WERI-Rb-1 (cell line): ENCODE measurements around the gene EIF4E1B.

Experiments used
- DNase-seq: peaks from one replicate; pipeline ENCODE4 v3.0.0-alpha.2; 2020
- H3K27ac ChIP-seq: fragments of 250-450 bp; sonication (Bioruptor Pico); 2 replicates; pipeline ENCODE4 v1.5.1; 2020; ENCODE audit warnings: mild to moderate bottlenecking, moderate library complexity
- H3K27me3 ChIP-seq: fragments of 250-450 bp; sonication (Bioruptor Pico); 2 replicates; pipeline ENCODE4 v1.5.1; 2021; ENCODE audit warnings: mild to moderate bottlenecking, low read depth, moderate library complexity; ENCODE audit not compliant: insufficient read depth, severe bottlenecking
- H3K36me3 ChIP-seq: fragments of 250-450 bp; sonication (Bioruptor Pico); 2 replicates; pipeline ENCODE4 v1.5.1; 2020; ENCODE audit warnings: mild to moderate bottlenecking, moderate library complexity
- H3K4me3 ChIP-seq: 2 replicates; pipeline ENCODE4 v1.5.1; 2011; ENCODE audit warnings: low read depth, mild to moderate bottlenecking, control low read depth, low read length
- H3K9me3 ChIP-seq: fragments of 250-450 bp; sonication (Bioruptor Pico); 2 replicates; pipeline ENCODE4 v1.5.1; 2021; ENCODE audit warnings: mild to moderate bottlenecking, moderate library complexity; ENCODE audit not compliant: severe bottlenecking
- CTCF ChIP-seq: IDR thresholded peaks from 2 replicates; pipeline ENCODE4 v1.5.1; 2011; ENCODE audit warnings: low read depth, mild to moderate bottlenecking, control low read depth, inconsistent platforms, low read length

Gene EIF4E1B

GRCh38 chr5:176647030-176647842 lies 16.8 kb downstream of the EIF4E1B start, which contains the start of gene TSPAN17:
TSPAN17 (plus strand) TSS chr5:176647484; CDS start chr5:176647616, 132 bp downstream.
- Histone ChIP-seq H3K4me3 (peak within 1 kb of the TSS; percentile 65), H3K27me3 (no peaks in the 10 kb centered on the region), H3K9me3 (no peaks in the 10 kb centered on the region), H3K36me3 (peaks cover 1% of the 10 kb centered on the region; the same call in 1 of the 2 replicates), H3K27ac (peak within 1 kb of the TSS; percentile 94)
- peak; percentile 39; the same call in 1 of the 2 replicates for TF ChIP-seq CTCF
- DNase-seq, result peak; percentile 100

- Histone ChIP-seq H3K27me3 (no peaks in the 10 kb centered on the region), H3K9me3 (no peaks in the 10 kb centered on the region), H3K36me3 (peaks cover 6% of the 10 kb centered on the region), H3K27ac (peak overlapping the region; percentile 83), H3K4me3 (peak overlapping the region; percentile 65)
- no peak for TF ChIP-seq CTCF
- DNase-seq, result peak; percentile 57
These were observed 17.5 kb downstream of the EIF4E1B start for GRCh38 chr5:176647843-176648473.

GRCh38 chr5:176648474-176649194 lies 18.2 kb downstream of the EIF4E1B start:
- H3K27me3 ChIP-seq, result no peaks in the 10 kb centered on the region
- H3K4me3 ChIP-seq, result peak overlapping the region; percentile 65; the same call in 1 of the 2 replicates
- H3K36me3 ChIP-seq, result peaks cover 11% of the 10 kb centered on the region
- no peak for DNase-seq
- no peak for TF ChIP-seq CTCF
- H3K27ac ChIP-seq, result no peak overlapping the region
- no peaks in the 10 kb centered on the region for H3K9me3 ChIP-seq

- Histone ChIP-seq H3K27me3 (no peaks in the 10 kb centered on the region), H3K27ac (no peak overlapping the region), H3K36me3 (peaks cover 11% of the 10 kb centered on the region), H3K4me3 (no peak overlapping the region), H3K9me3 (no peaks in the 10 kb centered on the region)
- no peak for TF ChIP-seq CTCF
- no peak for DNase-seq
These were observed 19.9 kb downstream of the EIF4E1B start for GRCh38 chr5:176650354-176650884.

GRCh38 chr5:176651472-176651980 lies 21.1 kb downstream of the EIF4E1B start:
- no peak for DNase-seq
- H3K27ac ChIP-seq, result no peak overlapping the region
- no peak for TF ChIP-seq CTCF
- peaks cover 11% of the 10 kb centered on the region for H3K36me3 ChIP-seq
- H3K9me3 ChIP-seq, result no peaks in the 10 kb centered on the region
- H3K4me3 ChIP-seq, result no peak overlapping the region
- H3K27me3 ChIP-seq, result no peaks in the 10 kb centered on the region
